ENCODE measurements around the gene TIMM44. TPM values are rescaled to one million over a fixed set of nuclear protein-coding genes. Genes with fewer than 3 reads are reported as not detected.
A peak's percentile ranks its signal among the peaks of the same experiment; 100 is the strongest.

Gene TIMM44
- total RNA-seq, 1 experiment from 2014 or later = 142 TPM

GRCh38 chr19:7965921-7966665 lies 22.6 kb upstream of the TIMM44 start:
- Mint-ChIP-seq H3K4me3 (ENCODE audit: unreplicated experiment) (no peak overlapping the region), H3K9me3 (ENCODE audit: unreplicated experiment) (no peaks in the 10 kb centered on the region)

GRCh38 chr19:7965259-7965841 lies 21.9 kb upstream of the TIMM44 start:
- H3K4me1 Mint-ChIP-seq (ENCODE audit: insufficient read depth, unreplicated experiment) = no peaks in the 10 kb centered on the region
- H3K36me3 Mint-ChIP-seq (ENCODE audit: insufficient read depth, unreplicated experiment) = peaks cover 73% of the 10 kb centered on the region
- ChIA-PET CTCF (interaction anchor here (1.0 kb wide), 1 partner anchor 41 kb away, joined by 3 read pairs; no protein-coding TSS in a partner anchor), POLR2A (no interaction called here)
- TF ChIP-seq, protein P1, sequence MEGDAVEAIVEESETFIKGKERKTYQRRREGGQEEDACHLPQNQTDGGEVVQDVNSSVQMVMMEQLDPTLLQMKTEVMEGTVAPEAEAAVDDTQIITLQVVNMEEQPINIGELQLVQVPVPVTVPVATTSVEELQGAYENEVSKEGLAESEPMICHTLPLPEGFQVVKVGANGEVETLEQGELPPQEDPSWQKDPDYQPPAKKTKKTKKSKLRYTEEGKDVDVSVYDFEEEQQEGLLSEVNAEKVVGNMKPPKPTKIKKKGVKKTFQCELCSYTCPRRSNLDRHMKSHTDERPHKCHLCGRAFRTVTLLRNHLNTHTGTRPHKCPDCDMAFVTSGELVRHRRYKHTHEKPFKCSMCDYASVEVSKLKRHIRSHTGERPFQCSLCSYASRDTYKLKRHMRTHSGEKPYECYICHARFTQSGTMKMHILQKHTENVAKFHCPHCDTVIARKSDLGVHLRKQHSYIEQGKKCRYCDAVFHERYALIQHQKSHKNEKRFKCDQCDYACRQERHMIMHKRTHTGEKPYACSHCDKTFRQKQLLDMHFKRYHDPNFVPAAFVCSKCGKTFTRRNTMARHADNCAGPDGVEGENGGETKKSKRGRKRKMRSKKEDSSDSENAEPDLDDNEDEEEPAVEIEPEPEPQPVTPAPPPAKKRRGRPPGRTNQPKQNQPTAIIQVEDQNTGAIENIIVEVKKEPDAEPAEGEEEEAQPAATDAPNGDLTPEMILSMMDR (IDR thresholded peaks at IDR 0.05; ENCODE audit: unreplicated experiment) = no peak
- H3K27me3 Mint-ChIP-seq (ENCODE audit: insufficient read depth, unreplicated experiment) = no peaks in the 10 kb centered on the region
- no peak for DNase-seq (ENCODE audit: unreplicated experiment)
- H3K4me3 Mint-ChIP-seq (ENCODE audit: unreplicated experiment) = no peak overlapping the region
- intact Hi-C loops (cut with micrococcal nuclease) = no loop called here
- peak overlapping the region; percentile 61 for H3K27ac Mint-ChIP-seq (ENCODE audit: low read depth, unreplicated experiment)
- no TSS peak for BruUV-seq (replicated peaks)
- no peaks in the 10 kb centered on the region for H3K9me3 Mint-ChIP-seq (ENCODE audit: unreplicated experiment)

More at GRCh38 chr19:7965921-7966665, 22.6 kb upstream of the TIMM44 start:
- no peak for DNase-seq (ENCODE audit: unreplicated experiment)
- ChIA-PET CTCF (interaction anchor here (1.0 kb wide), 1 partner anchor 40 kb away, joined by 3 read pairs; no protein-coding TSS in a partner anchor), POLR2A (no interaction called here)
- H3K4me1 Mint-ChIP-seq (ENCODE audit: insufficient read depth, unreplicated experiment) = no peaks in the 10 kb centered on the region
- BruUV-seq (replicated peaks) = no TSS peak
- peaks cover 73% of the 10 kb centered on the region for H3K36me3 Mint-ChIP-seq (ENCODE audit: insufficient read depth, unreplicated experiment)
- H3K27ac Mint-ChIP-seq (ENCODE audit: low read depth, unreplicated experiment) = peak overlapping the region; percentile 61
- intact Hi-C loops (cut with micrococcal nuclease) = no loop called here
- no peaks in the 10 kb centered on the region for H3K27me3 Mint-ChIP-seq (ENCODE audit: insufficient read depth, unreplicated experiment)
- TF ChIP-seq, protein P1 (IDR thresholded peaks at IDR 0.05; ENCODE audit: unreplicated experiment) = no peak

GRCh38 chr19:7963566-7963965 lies 20.1 kb upstream of the TIMM44 start:
- Mint-ChIP-seq H3K36me3 (ENCODE audit: insufficient read depth, unreplicated experiment) (peaks cover 68% of the 10 kb centered on the region), H3K27me3 (ENCODE audit: insufficient read depth, unreplicated experiment) (no peaks in the 10 kb centered on the region), H3K4me1 (ENCODE audit: insufficient read depth, unreplicated experiment) (no peaks in the 10 kb centered on the region), H3K4me3 (ENCODE audit: unreplicated experiment) (no peak overlapping the region), H3K27ac (ENCODE audit: low read depth, unreplicated experiment) (no peak overlapping the region), H3K9me3 (ENCODE audit: unreplicated experiment) (no peaks in the 10 kb centered on the region)
- BruUV-seq (replicated peaks) = no TSS peak
- ChIA-PET CTCF (interaction anchor here (0.6 kb wide), 1 partner anchor 847 kb away, joined by 4 read pairs; no protein-coding TSS in a partner anchor), POLR2A (no interaction called here)
- TF ChIP-seq, protein P1 (IDR thresholded peaks at IDR 0.05; ENCODE audit: unreplicated experiment) = no peak
- intact Hi-C loops (cut with micrococcal nuclease) = no loop called here
- DNase-seq (ENCODE audit: unreplicated experiment) = no peak

- ChIA-PET POLR2A (interaction anchor here (0.6 kb wide), 1 partner anchor 482 kb away, joined by 3 read pairs; no protein-coding TSS in a partner anchor), CTCF (no interaction called here)
- peaks cover 71% of the 10 kb centered on the region for H3K36me3 Mint-ChIP-seq (ENCODE audit: insufficient read depth, unreplicated experiment)
- no peak overlapping the region for H3K4me3 Mint-ChIP-seq (ENCODE audit: unreplicated experiment)
- intact Hi-C loops (cut with micrococcal nuclease) = no loop called here
- no peaks in the 10 kb centered on the region for H3K4me1 Mint-ChIP-seq (ENCODE audit: insufficient read depth, unreplicated experiment)
- no peaks in the 10 kb centered on the region for H3K9me3 Mint-ChIP-seq (ENCODE audit: unreplicated experiment)
- no peak for DNase-seq (ENCODE audit: unreplicated experiment)
- BruUV-seq (replicated peaks) = TSS peak; percentile 41
- no peaks in the 10 kb centered on the region for H3K27me3 Mint-ChIP-seq (ENCODE audit: insufficient read depth, unreplicated experiment)
- H3K27ac Mint-ChIP-seq (ENCODE audit: low read depth, unreplicated experiment) = no peak overlapping the region
- TF ChIP-seq, protein P1 (IDR thresholded peaks at IDR 0.05; ENCODE audit: unreplicated experiment) = no peak
Measured at GRCh38 chr19:7962644-7963268, 19.3 kb upstream of the TIMM44 start.

Measured in MCF 10A (cell line).